Left ventricle myocardium superior (tissue), 1 donor: ENCODE measurements around the gene NIPA2. TPM values are rescaled to one million over a fixed set of nuclear protein-coding genes. Genes with fewer than 3 reads are reported as not detected.

Experiments
- ATAC-seq: fragments of 200-7000 bp; cut with Tn5 transposase; one replicate; pipeline ENCODE4 v1.9.1; 2020; ENCODE audit warnings: mild to moderate bottlenecking, moderate library complexity
- DNase-seq: peaks from one replicate; pipeline ENCODE4 v3.0.0-alpha.2; 2020
- intact Hi-C: fragments of 100-400 bp; cut with micrococcal nuclease; formaldehyde crosslinking; loops from one replicate; pipeline ENCODE4 v1.11.0; 2022
- total RNA-seq: library from RNA; stranded (reverse); fragmentation: NEBNext Ultra II Directional; extraction: Animal tissue kit (Norgen Biotek cat#: 25700); gene quantifications from one replicate; pipeline ENCODE4 v1.2.1, GENCODE V29; 2021
- donor health status: DM: no; HTN: yes; CAD: no; lungs with severe emphysema.

Gene NIPA2
- total RNA-seq, 1 donor from 2014 or later = 17.3 TPM

DNA sequence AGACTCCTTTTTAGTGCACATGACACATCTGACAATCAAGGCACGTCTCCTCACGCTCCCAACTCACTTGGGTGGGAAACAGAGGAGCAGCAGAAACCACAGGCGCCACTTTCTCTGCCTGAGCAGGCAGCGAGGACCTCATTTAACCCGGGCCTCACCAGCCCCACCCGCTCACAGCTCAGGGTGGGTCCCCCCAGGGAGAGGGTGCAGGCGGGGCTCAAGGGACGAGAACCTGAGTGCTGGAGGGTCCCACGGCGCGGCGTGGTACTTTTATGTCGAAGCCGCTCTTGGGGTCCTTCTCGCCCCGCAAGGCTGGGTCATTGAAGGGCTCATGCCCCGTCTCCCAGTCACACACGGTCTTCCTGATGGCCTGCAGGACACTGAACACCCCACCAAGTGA, 79.1 kb downstream of the NIPA2 start:
- ATAC-seq = no peak
- intact Hi-C loops = no loop called here
- no peak for DNase-seq

Other genes with a start within 250 kb of the NIPA2 start
- 7.0 TPM for gene NIPA1, start 52.0 kb upstream of the NIPA2 start, total RNA-seq
- 32.4 TPM for gene CYFIP1, start 141.7 kb downstream of the NIPA2 start, total RNA-seq
- 11.5 TPM for gene TUBGCP5, start 200.9 kb downstream of the NIPA2 start, total RNA-seq